ENCODE data around the gene STXBP6.

GRCh38 chr14:24813089-24813815, 236.7 kb downstream of the STXBP6 start:
- no peak for TF ChIP-seq TAF1 (IDR thresholded peaks at IDR 0.05; ENCODE audit: borderline replicate concordance, insufficient read depth, low read length)
- TF ChIP-seq POLR2AphosphoS5 (IDR thresholded peaks at IDR 0.05; ENCODE audit: low read depth, low read length) = no peak
